ENCODE results near the gene TRAK1.

DNA sequence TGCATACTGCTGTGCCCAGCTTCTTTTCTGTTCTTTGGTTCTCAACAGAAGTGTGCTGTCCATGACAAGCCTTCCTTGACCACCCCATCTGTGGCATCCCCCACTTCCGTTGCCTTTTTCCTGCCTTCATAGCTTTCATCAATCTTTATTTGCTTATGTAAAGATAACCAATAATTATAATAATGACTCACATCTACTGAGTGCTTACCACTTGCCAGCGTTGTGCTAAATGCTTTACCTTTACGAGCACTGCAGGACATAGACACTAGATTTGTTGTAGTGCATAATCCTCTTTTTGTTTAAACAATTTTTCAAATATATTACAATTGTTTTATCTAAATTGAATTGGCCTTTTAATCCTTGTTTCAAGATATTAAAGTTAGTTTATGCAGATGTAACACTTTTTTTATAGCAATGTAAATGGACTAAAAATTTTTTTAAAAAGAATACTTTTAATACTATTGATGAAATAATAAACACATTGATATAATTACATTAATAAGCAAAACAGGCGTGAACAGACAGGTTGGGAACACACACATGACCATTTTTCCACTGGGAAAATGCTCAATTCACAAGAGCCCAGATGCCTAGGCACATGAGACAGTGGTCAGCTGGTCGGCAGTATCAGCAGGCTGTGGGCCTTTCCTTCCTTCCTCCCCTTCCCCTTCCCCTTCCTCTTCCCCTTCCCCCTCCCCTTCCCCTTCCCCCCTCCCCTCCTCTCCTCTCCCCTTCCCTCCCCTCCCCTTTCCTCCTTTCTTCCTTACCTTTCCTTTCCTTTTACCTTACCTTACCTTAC is 42.5 kb downstream of the TRAK1 start:
- TF ChIP-seq RFX5 (IDR thresholded peaks at IDR 0.05; ENCODE audit: low read depth, low read length) (no peak), CEBPB (IDR thresholded peaks at IDR 0.05; ENCODE audit: low read depth, low read length) (no peak)
- TF ChIP-seq, protein P1, sequence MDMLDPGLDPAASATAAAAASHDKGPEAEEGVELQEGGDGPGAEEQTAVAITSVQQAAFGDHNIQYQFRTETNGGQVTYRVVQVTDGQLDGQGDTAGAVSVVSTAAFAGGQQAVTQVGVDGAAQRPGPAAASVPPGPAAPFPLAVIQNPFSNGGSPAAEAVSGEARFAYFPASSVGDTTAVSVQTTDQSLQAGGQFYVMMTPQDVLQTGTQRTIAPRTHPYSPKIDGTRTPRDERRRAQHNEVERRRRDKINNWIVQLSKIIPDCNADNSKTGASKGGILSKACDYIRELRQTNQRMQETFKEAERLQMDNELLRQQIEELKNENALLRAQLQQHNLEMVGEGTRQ (IDR thresholded peaks at IDR 0.05; ENCODE audit: low read depth, low read length), result no peak
- TF ChIP-seq, protein P2, sequence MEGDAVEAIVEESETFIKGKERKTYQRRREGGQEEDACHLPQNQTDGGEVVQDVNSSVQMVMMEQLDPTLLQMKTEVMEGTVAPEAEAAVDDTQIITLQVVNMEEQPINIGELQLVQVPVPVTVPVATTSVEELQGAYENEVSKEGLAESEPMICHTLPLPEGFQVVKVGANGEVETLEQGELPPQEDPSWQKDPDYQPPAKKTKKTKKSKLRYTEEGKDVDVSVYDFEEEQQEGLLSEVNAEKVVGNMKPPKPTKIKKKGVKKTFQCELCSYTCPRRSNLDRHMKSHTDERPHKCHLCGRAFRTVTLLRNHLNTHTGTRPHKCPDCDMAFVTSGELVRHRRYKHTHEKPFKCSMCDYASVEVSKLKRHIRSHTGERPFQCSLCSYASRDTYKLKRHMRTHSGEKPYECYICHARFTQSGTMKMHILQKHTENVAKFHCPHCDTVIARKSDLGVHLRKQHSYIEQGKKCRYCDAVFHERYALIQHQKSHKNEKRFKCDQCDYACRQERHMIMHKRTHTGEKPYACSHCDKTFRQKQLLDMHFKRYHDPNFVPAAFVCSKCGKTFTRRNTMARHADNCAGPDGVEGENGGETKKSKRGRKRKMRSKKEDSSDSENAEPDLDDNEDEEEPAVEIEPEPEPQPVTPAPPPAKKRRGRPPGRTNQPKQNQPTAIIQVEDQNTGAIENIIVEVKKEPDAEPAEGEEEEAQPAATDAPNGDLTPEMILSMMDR (conservative IDR thresholded peaks at IDR 0.05; ENCODE audit: low read depth, low read length), result no peak
